HepG2 (cell line): Measurements from ENCODE around the gene BBC3. TPM values are rescaled to one million over a fixed set of nuclear protein-coding genes. Genes with fewer than 3 reads are reported as not detected.

Experiments used
- BHLHE40 ChIP-seq: IDR thresholded peaks from 2 replicates; pipeline ENCODE4 v1.6.1; 2011; ENCODE audit warnings: low read length, improper control_type of control experiment
- FOXJ3 ChIP-seq: sonication (generic); formaldehyde crosslinking; IDR thresholded peaks from 2 replicates; pipeline ENCODE4 v1.4.0; 2020; ENCODE audit warnings: missing genetic modification reagents, mild to moderate bottlenecking, borderline replicate concordance
- MTF1 ChIP-seq: sonication (generic); formaldehyde crosslinking; IDR thresholded peaks from 2 replicates; pipeline ENCODE4 v1.5.0; 2020; ENCODE audit warnings: missing genetic modification reagents
- MXI1 ChIP-seq: IDR thresholded peaks from 3 replicates; pipeline ENCODE4 v1.6.1; 2012; ENCODE audit warnings: low read depth, low read length, inconsistent platforms, borderline replicate concordance
- PCBP1 ChIP-seq: fragments of 200-400 bp; formaldehyde crosslinking; IDR thresholded peaks from 2 replicates; pipeline ENCODE4 v1.6.1; 2017; ENCODE audit warnings: mild to moderate bottlenecking, low read depth, low read length, borderline replicate concordance
- ZNF468 ChIP-seq: sonication (generic); formaldehyde crosslinking; IDR thresholded peaks from 2 replicates; pipeline ENCODE4 v1.8.0; 2022; ENCODE audit warnings: mild to moderate bottlenecking, moderate library complexity, missing genetic modification reagents
- ZNF558 ChIP-seq: sonication (generic); formaldehyde crosslinking; IDR thresholded peaks from 2 replicates; pipeline ENCODE4 v1.9.0; 2022; ENCODE audit warnings: mild to moderate bottlenecking, missing genetic modification reagents, borderline replicate concordance
- ZNF564 ChIP-seq: sonication (generic); formaldehyde crosslinking; IDR thresholded peaks from 2 replicates; pipeline ENCODE4 v1.8.1; 2023; ENCODE audit warnings: mild to moderate bottlenecking, missing genetic modification reagents
- ZNF772 ChIP-seq: sonication (generic); formaldehyde crosslinking; IDR thresholded peaks from 2 replicates; pipeline ENCODE4 v1.5.0; 2020; ENCODE audit warnings: mild to moderate bottlenecking, missing genetic modification reagents
- polyA plus RNA-seq, 8 experiments: library from polyadenylated mRNA; depleted of rRNA in 3 of 8; stranded (reverse) in 7 of 8; unstranded in 1 of 8; fragments of >200 nt; fragmentation: Illumina TruSeq in 4 of 8; extraction: Trizol in 4 of 8; gene quantifications; 2 replicates each; pipeline versions ENCODE4 v1.2.1 to v1.2.3, GENCODE V29; 2011 to 2016; ENCODE audit warnings: low read depth in 4 of 8, missing spikeins in 1 of 8, mixed read lengths in 1 of 8; ENCODE audit not compliant: insufficient read depth in 1 of 8
- total RNA-seq, 5 experiments: library from RNA; depleted of rRNA; stranded (reverse); fragments of >200 nt; fragmentation: Illumina TruSeq; extraction: Trizol; gene quantifications; 2 replicates each; pipeline ENCODE4 v1.2.3, GENCODE V29; 2016; ENCODE audit warnings: low read depth in 1 of 5
- TF ChIP-seq, protein P1 (sequence below): sonication (generic); formaldehyde crosslinking; IDR thresholded peaks from 2 replicates; pipeline ENCODE4 v1.4.0; 2020; ENCODE audit warnings: missing genetic modification reagents, borderline replicate concordance
- TF ChIP-seq, protein P2 (sequence below): sonication (generic); formaldehyde crosslinking; IDR thresholded peaks from 2 replicates; pipeline ENCODE4 v1.4.0; 2020; ENCODE audit warnings: missing genetic modification reagents
- TF ChIP-seq, protein P3 (sequence below): conservative IDR thresholded peaks from 2 replicates; pipeline ENCODE4 v1.6.1; 2018; ENCODE audit warnings: missing genetic modification reagents
- TF ChIP-seq, protein P4 (sequence below): sonication (generic); formaldehyde crosslinking; IDR thresholded peaks from 2 replicates; pipeline ENCODE4 v1.8.1; 2022; ENCODE audit warnings: mild to moderate bottlenecking, missing genetic modification reagents
- TF ChIP-seq, protein P5 (sequence below): IDR thresholded peaks from 2 replicates; pipeline ENCODE4 v1.6.1; 2016; ENCODE audit warnings: missing compliant biosample characterization, missing genetic modification reagents, borderline replicate concordance

Gene BBC3
- total and polyA plus RNA-seq, 2 of the 13 experiments (the other 11 are each of a cell fraction or from before 2014, with no cell fraction given), result 6.1 to 8.8 TPM

DNA sequence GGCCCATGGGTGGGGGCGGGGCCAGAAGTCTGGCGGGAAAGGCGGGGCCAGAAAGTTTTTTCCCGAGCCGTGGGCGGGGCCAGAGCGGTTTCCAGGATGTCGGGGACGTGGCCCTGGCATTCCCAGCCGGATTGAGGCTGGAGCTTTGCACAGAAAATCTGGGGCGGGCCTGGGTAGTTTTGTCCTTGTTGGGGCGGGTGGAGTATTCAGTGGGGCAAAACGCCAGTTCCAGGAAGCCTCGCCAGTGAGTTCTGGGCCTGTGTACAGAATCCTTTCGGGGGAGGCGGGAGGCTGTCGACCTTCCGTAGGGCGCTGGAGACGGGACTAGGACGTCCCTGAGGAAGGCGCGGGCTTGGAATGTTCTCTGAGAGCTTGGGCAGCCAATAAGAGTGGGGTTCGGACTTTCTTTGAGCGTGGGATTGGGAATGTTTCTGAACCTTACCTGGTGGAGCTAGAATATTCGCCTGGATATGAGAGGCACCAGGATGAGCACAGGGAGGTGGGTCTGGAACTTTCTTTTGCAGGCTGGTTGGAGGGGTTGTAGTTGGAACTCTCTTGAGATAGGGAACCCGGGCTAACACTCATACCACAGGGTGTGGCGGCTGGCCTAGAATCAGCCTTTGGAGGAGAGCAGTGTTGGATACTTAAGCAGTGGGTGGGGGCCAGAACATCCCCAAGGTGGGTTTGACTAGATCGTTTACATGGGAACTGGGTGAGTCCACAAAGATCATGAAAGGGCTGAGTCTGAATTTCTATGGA is 26.6 kb upstream of the BBC3 start (continued):
- TF ChIP-seq, protein P1, sequence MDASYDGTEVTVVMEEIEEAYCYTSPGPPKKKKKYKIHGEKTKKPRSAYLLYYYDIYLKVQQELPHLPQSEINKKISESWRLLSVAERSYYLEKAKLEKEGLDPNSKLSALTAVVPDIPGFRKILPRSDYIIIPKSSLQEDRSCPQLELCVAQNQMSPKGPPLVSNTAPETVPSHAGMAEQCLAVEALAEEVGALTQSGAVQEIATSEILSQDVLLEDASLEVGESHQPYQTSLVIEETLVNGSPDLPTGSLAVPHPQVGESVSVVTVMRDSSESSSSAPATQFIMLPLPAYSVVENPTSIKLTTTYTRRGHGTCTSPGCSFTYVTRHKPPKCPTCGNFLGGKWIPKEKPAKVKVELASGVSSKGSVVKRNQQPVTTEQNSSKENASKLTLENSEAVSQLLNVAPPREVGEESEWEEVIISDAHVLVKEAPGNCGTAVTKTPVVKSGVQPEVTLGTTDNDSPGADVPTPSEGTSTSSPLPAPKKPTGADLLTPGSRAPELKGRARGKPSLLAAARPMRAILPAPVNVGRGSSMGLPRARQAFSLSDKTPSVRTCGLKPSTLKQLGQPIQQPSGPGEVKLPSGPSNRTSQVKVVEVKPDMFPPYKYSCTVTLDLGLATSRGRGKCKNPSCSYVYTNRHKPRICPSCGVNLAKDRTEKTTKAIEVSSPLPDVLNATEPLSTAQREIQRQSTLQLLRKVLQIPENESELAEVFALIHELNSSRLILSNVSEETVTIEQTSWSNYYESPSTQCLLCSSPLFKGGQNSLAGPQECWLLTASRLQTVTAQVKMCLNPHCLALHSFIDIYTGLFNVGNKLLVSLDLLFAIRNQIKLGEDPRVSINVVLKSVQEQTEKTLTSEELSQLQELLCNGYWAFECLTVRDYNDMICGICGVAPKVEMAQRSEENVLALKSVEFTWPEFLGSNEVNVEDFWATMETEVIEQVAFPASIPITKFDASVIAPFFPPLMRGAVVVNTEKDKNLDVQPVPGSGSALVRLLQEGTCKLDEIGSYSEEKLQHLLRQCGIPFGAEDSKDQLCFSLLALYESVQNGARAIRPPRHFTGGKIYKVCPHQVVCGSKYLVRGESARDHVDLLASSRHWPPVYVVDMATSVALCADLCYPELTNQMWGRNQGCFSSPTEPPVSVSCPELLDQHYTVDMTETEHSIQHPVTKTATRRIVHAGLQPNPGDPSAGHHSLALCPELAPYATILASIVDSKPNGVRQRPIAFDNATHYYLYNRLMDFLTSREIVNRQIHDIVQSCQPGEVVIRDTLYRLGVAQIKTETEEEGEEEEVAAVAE, result no peak
- TF ChIP-seq BHLHE40, result no peak
- TF ChIP-seq, protein P2, sequence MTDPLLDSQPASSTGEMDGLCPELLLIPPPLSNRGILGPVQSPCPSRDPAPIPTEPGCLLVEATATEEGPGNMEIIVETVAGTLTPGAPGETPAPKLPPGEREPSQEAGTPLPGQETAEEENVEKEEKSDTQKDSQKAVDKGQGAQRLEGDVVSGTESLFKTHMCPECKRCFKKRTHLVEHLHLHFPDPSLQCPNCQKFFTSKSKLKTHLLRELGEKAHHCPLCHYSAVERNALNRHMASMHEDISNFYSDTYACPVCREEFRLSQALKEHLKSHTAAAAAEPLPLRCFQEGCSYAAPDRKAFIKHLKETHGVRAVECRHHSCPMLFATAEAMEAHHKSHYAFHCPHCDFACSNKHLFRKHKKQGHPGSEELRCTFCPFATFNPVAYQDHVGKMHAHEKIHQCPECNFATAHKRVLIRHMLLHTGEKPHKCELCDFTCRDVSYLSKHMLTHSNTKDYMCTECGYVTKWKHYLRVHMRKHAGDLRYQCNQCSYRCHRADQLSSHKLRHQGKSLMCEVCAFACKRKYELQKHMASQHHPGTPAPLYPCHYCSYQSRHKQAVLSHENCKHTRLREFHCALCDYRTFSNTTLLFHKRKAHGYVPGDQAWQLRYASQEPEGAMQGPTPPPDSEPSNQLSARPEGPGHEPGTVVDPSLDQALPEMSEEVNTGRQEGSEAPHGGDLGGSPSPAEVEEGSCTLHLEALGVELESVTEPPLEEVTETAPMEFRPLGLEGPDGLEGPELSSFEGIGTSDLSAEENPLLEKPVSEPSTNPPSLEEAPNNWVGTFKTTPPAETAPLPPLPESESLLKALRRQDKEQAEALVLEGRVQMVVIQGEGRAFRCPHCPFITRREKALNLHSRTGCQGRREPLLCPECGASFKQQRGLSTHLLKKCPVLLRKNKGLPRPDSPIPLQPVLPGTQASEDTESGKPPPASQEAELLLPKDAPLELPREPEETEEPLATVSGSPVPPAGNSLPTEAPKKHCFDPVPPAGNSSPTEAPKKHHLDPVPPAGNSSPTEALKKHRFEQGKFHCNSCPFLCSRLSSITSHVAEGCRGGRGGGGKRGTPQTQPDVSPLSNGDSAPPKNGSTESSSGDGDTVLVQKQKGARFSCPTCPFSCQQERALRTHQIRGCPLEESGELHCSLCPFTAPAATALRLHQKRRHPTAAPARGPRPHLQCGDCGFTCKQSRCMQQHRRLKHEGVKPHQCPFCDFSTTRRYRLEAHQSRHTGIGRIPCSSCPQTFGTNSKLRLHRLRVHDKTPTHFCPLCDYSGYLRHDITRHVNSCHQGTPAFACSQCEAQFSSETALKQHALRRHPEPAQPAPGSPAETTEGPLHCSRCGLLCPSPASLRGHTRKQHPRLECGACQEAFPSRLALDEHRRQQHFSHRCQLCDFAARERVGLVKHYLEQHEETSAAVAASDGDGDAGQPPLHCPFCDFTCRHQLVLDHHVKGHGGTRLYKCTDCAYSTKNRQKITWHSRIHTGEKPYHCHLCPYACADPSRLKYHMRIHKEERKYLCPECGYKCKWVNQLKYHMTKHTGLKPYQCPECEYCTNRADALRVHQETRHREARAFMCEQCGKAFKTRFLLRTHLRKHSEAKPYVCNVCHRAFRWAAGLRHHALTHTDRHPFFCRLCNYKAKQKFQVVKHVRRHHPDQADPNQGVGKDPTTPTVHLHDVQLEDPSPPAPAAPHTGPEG (CRISPR knock-in tag), result 0 out of 2 replicates have a peak, but pooled peaks have one; percentile 48
- TF ChIP-seq, protein P3, sequence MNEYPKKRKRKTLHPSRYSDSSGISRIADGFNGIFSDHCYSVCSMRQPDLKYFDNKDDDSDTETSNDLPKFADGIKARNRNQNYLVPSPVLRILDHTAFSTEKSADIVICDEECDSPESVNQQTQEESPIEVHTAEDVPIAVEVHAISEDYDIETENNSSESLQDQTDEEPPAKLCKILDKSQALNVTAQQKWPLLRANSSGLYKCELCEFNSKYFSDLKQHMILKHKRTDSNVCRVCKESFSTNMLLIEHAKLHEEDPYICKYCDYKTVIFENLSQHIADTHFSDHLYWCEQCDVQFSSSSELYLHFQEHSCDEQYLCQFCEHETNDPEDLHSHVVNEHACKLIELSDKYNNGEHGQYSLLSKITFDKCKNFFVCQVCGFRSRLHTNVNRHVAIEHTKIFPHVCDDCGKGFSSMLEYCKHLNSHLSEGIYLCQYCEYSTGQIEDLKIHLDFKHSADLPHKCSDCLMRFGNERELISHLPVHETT, result 0 out of 2 replicates have a peak, but pooled peaks have one; percentile 32
- no peak for TF ChIP-seq FOXJ3 (CRISPR knock-in tag)
- no peak for TF ChIP-seq MTF1 (CRISPR knock-in tag)
- no peak for TF ChIP-seq ZNF558 (CRISPR knock-in tag)
- TF ChIP-seq, protein P4, sequence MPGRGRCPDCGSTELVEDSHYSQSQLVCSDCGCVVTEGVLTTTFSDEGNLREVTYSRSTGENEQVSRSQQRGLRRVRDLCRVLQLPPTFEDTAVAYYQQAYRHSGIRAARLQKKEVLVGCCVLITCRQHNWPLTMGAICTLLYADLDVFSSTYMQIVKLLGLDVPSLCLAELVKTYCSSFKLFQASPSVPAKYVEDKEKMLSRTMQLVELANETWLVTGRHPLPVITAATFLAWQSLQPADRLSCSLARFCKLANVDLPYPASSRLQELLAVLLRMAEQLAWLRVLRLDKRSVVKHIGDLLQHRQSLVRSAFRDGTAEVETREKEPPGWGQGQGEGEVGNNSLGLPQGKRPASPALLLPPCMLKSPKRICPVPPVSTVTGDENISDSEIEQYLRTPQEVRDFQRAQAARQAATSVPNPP (CRISPR knock-in tag), result no peak
- TF ChIP-seq, protein P5, sequence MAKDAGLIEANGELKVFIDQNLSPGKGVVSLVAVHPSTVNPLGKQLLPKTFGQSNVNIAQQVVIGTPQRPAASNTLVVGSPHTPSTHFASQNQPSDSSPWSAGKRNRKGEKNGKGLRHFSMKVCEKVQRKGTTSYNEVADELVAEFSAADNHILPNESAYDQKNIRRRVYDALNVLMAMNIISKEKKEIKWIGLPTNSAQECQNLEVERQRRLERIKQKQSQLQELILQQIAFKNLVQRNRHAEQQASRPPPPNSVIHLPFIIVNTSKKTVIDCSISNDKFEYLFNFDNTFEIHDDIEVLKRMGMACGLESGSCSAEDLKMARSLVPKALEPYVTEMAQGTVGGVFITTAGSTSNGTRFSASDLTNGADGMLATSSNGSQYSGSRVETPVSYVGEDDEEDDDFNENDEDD (CRISPR knock-in tag), result no peak; the same call in 1 of the 2 replicates
- TF ChIP-seq MXI1, result peak; percentile 65; the same call in 1 of the 3 replicates
- no peak for TF ChIP-seq ZNF564 (CRISPR knock-in tag)
- TF ChIP-seq ZNF772 (CRISPR knock-in tag), result peak; percentile 57; the same call in 1 of the 2 replicates
- no peak for TF ChIP-seq PCBP1
- no peak for TF ChIP-seq ZNF468
